Measurements from ENCODE around the gene DLGAP3. TPM values are rescaled to one million over a fixed set of nuclear protein-coding genes. Genes with fewer than 3 reads are reported as not detected.

Gene DLGAP3
- total RNA-seq, 1 experiment from 2014 or later, result 1.0 TPM

GRCh38 chr1:34911465-34911864 is 18.0 kb downstream of the DLGAP3 start:
- H3K4me3 Mint-ChIP-seq (ENCODE audit: low read depth, unreplicated experiment), result no peak overlapping the region
- H3K27ac Mint-ChIP-seq (ENCODE audit: unreplicated experiment), result no peak overlapping the region
- intact Hi-C loops (cut with micrococcal nuclease; ENCODE audit: unreplicated experiment), result no loop called here
- no peak for DNase-seq
- CTCF ChIA-PET, result interaction anchor here (0.6 kb wide), 1 partner anchor 19 kb away, joined by 3 read pairs; no protein-coding TSS in a partner anchor
- no peaks in the 10 kb centered on the region for H3K4me1 Mint-ChIP-seq (ENCODE audit: low read depth, unreplicated experiment)
- H3K9me3 Mint-ChIP-seq (ENCODE audit: low read depth, unreplicated experiment), result no peaks in the 10 kb centered on the region
- no peak for TF ChIP-seq CTCF (IDR thresholded peaks at IDR 0.05; ENCODE audit: unreplicated experiment)
- BruUV-seq (replicated peaks), result no TSS peak
- peaks cover 93% of the 10 kb centered on the region for H3K27me3 Mint-ChIP-seq (ENCODE audit: unreplicated experiment)
- H3K36me3 Mint-ChIP-seq (ENCODE audit: insufficient read depth, unreplicated experiment), result no peaks in the 10 kb centered on the region

DNA sequence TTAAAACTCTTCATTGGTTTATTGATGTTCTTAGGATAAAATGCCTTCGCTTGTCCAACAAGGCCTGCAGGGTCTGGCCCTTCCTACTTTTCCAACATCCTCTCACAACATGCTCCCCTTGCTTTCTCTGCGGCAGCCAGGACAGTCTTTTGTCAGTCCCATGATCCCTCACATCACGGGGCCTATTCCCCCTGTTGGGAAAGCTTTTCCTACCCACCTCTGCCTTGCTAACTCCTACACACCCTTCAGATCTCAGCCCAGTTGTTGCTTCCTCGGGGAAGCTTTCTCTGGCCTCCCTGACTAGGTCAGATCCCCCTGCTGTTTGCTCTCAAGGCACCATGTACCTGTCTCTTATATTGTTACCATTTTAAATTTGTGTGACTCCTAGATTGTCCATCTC is 19.0 kb downstream of the DLGAP3 start:
- CTCF ChIA-PET, result no interaction called here
- no peaks in the 10 kb centered on the region for H3K9me3 Mint-ChIP-seq (ENCODE audit: low read depth, unreplicated experiment)

GRCh38 chr1:34908369-34908768 is 21.1 kb downstream of the DLGAP3 start:
- no peak for DNase-seq
- Mint-ChIP-seq H3K27ac (ENCODE audit: unreplicated experiment) (no peak overlapping the region), H3K4me3 (ENCODE audit: low read depth, unreplicated experiment) (no peak overlapping the region), H3K36me3 (ENCODE audit: insufficient read depth, unreplicated experiment) (no peaks in the 10 kb centered on the region), H3K27me3 (ENCODE audit: unreplicated experiment) (peaks cover 78% of the 10 kb centered on the region), H3K4me1 (ENCODE audit: low read depth, unreplicated experiment) (no peaks in the 10 kb centered on the region), H3K9me3 (ENCODE audit: low read depth, unreplicated experiment) (no peaks in the 10 kb centered on the region)
- CTCF ChIA-PET, result no interaction called here
- no peak for TF ChIP-seq CTCF (IDR thresholded peaks at IDR 0.05; ENCODE audit: unreplicated experiment)
- intact Hi-C loops (cut with micrococcal nuclease; ENCODE audit: unreplicated experiment), result no loop called here
- BruUV-seq (replicated peaks), result no TSS peak

More for the DNA sequence above, 19.0 kb downstream of the DLGAP3 start:
- no peak for TF ChIP-seq CTCF (IDR thresholded peaks at IDR 0.05; ENCODE audit: unreplicated experiment)
- no peak overlapping the region for H3K27ac Mint-ChIP-seq (ENCODE audit: unreplicated experiment)
- intact Hi-C loops (cut with micrococcal nuclease; ENCODE audit: unreplicated experiment), result no loop called here
- H3K4me3 Mint-ChIP-seq (ENCODE audit: low read depth, unreplicated experiment), result no peak overlapping the region
- H3K4me1 Mint-ChIP-seq (ENCODE audit: low read depth, unreplicated experiment), result no peaks in the 10 kb centered on the region
- no peak for DNase-seq
- H3K36me3 Mint-ChIP-seq (ENCODE audit: insufficient read depth, unreplicated experiment), result no peaks in the 10 kb centered on the region
- peaks cover 89% of the 10 kb centered on the region for H3K27me3 Mint-ChIP-seq (ENCODE audit: unreplicated experiment)
- BruUV-seq (replicated peaks), result no TSS peak

DNA sequence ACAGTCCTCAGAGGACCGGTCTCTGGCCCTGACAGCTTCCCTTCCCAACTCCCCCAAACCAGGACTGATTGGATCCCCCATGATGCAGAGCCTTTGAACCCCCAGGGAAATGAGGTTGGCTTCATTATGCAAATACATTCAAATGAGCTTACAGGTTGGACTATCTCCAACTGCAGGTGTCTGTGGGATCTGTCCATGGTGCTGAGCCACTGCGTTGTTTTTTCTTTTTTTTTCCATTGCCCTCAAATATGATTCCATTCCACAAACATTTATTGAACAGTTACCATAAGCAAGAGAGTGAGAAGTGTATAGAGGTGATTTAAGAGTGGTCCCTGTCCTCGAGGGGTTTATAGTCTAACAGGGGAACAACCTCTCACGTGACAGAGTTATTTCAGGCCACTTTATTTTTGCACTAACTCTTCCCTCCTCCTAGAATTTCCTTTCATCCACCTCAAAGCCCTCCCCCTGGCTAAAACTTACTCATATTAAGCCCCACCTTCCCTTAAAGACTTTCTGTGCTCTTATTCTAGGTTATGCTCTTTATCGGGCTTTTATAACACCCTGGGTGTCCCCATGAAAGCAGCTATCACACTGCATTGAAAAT is 21.9 kb downstream of the DLGAP3 start:
- H3K36me3 Mint-ChIP-seq (ENCODE audit: insufficient read depth, unreplicated experiment), result no peaks in the 10 kb centered on the region
- H3K9me3 Mint-ChIP-seq (ENCODE audit: low read depth, unreplicated experiment), result no peaks in the 10 kb centered on the region
- BruUV-seq (replicated peaks), result no TSS peak
- H3K27ac Mint-ChIP-seq (ENCODE audit: unreplicated experiment), result no peak overlapping the region
- no peak for DNase-seq
- CTCF ChIA-PET, result no interaction called here
- H3K27me3 Mint-ChIP-seq (ENCODE audit: unreplicated experiment), result peaks cover 78% of the 10 kb centered on the region
- intact Hi-C loops (cut with micrococcal nuclease; ENCODE audit: unreplicated experiment), result no loop called here
- no peaks in the 10 kb centered on the region for H3K4me1 Mint-ChIP-seq (ENCODE audit: low read depth, unreplicated experiment)
- no peak for TF ChIP-seq CTCF (IDR thresholded peaks at IDR 0.05; ENCODE audit: unreplicated experiment)
- H3K4me3 Mint-ChIP-seq (ENCODE audit: low read depth, unreplicated experiment), result no peak overlapping the region

All from Calu3 (cell line).